ENCODE results near the gene IL1RAPL2.
"Not testable (repeated sequence)": the region's sequence is repeated elsewhere in the genome, so short reads cannot be mapped to it uniquely, and the experiment has no call there.

IL1RAPL2 gene

DNA sequence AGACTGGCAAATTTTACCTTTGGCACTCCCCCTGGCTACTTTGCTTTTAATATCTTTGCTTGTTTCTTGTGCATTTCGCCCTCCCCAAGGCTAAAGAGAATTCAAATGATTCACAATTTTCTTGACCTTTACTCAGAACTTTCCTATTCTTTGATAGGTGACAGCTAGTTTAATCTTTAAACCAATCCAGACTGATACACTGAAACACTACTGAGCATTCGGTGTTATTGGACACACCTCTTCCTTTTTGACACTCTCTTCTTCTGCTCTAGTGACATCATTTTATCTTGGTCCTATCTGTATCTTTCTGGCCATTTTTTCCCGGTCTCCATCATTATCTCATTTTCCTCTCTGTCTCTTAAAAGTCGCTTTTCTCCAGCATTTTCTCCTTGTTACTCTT is 103.1 kb downstream of the IL1RAPL2 start:
- no peak for DNase-seq (ENCODE audit: extremely low read depth in 1 of 2, low read depth in 1 of 2)

DNA sequence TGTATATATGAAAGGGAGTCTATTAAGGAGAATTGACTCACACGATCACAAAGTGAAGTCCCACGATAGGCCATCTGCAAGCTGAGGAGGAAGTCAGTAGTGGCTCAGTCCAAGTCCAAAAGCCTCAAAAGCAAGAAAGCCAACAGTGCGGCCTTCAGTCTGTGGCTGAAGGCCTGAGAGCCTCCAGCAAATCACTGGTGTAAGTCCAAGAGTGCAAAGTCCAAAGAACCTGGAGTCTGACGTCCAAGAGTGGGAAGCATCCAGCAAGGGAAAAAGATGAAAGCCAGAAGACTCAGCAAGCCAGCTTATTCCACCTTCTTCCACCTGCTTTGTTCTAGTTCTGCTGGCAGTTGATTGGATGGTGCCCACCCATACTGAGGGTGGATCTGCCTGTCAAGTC is 104.1 kb downstream of the IL1RAPL2 start:
- no peak for DNase-seq (ENCODE audit: extremely low read depth in 1 of 2, low read depth in 1 of 2)

DNA sequence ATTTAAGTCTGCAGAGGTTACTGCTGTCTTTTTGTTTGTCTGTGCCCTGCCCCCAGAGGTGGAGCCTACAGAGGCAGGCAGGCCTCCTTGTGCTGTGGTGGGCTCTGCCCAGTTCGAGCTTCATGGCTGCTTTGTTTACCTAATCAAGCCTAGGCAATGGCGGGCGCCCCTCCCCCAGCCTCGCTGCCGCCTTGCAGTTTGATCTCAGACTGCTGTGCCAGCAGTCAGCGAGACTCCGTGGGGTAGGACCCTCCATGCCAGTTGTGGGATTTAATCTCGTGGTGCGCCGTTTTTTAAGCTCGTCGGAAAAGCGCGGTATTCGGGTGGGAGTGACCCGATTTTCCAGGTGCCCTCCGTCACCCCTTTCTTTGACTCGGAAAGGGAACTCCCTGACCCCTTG is 111.5 kb downstream of the IL1RAPL2 start:
- DNase-seq (ENCODE audit: extremely low read depth in 1 of 2, low read depth in 1 of 2) = not testable (repeated sequence)

DNA sequence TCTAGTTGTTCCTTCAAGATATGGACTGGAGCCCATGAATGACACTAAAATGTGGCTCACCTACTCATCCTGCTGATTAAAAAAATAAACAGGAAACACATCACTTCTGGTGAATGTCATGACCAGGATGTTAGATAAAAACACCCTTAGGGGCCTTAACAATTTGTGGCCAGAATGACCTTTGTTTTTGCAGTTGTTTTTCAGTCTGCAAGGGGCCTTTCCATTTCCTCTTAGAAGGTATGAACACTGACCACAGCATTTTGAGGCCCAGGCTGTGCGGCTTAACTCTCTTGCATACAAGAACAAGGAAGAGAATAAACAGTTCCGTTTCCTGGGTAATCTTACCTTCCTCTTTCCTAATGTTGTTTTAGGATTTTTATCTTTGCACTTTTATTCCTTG is 113.2 kb downstream of the IL1RAPL2 start:
- no peak for DNase-seq (ENCODE audit: extremely low read depth in 1 of 2, low read depth in 1 of 2)

DNA sequence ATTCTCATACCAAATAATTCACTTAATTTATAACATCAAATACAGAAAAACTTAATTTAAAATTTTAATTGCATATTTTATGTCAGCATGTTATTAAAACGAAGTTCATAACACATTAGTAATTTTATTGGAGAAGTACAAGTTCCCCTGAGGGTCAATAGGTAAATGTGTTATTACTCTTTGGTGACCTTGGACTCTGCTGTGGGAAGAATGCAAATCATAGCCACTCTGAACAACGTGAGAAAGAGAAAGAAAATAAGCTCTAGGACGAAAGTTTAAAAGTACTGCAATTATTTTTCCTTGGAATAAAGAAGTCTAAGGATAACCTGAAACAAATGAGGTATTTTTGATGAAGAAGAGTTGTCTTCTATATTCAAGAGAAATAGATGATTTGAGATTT is 115.2 kb downstream of the IL1RAPL2 start:
- DNase-seq (ENCODE audit: extremely low read depth in 1 of 2, low read depth in 1 of 2) = no peak

DNA sequence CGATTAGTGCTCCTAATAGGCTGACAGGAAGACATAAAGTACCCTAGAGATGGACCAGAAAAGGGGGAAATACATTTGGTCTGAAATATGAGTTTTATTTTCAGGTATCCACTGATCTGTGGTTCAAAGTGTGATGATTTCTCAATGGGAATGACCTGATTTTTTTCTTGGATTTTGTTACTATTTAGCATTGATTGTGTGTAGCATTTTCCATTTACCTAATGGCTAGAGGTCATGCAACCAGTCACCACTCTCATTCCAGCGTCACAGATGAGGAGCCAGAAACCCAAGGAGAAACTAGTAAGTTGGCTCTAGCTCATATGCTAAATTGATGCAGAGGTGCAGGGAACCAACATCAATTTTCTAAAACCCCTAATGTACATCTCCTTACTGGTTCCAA is 118.1 kb downstream of the IL1RAPL2 start:
- no peak for DNase-seq (ENCODE audit: extremely low read depth in 1 of 2, low read depth in 1 of 2)

DNA sequence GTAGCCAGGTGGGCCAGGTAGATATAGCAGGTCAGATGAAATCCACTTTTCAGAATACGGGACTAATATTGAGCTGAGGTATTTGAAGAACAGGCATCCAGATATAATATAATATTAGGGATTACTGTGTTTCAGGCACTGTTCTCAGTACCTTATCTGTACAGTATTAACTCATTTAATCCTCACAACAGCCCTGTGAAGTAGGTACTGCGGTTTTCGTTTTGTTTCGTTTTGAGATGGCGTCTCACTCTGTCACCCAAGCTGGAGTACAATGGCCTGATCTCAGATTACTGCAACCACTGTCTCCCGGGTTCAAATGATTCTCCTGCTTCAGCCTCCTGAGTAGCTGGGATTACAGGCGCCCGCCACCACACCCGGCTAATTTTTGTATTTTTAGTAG is 129.6 kb downstream of the IL1RAPL2 start:
- DNase-seq (ENCODE audit: extremely low read depth in 1 of 2, low read depth in 1 of 2) = no peak

DNA sequence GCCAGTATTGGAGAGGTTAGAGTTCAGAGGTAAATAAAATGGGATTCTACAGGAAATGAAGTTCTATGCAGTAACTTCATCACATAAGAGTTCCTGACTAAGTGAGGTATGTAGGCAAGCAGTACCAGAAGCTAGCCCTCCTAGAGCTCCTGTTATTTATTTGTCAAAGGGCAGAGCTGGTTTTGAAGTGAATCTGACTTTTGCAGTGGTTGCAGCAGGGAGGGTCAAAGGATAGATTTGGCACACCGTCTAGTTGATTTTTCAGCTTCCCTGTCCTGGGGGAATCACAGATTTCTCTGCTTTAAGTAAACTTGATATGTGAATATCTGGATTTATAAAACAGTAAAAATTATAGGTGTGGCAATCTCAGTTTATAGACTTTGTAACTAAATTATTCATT is 130.7 kb downstream of the IL1RAPL2 start:
- DNase-seq (ENCODE audit: extremely low read depth in 1 of 2, low read depth in 1 of 2) = no peak

DNA sequence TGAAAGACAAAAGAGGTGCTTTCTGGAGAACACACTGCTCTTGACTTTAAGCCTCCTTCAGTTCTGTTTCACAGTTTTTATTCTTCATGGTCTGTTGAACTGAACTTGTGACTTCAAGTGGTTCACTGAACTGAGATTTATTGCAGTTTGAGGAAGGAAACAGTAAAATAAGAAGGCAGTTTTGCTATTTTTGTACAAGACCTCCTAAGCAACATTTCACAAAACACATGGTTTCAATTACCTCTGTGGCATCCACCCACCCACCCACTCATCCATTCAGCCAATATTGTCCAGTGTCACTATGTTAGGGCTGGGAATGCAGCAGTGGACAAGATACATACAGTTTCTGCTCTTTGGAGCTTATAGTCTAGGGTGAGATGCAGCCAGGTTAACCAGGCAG is 131.3 kb downstream of the IL1RAPL2 start:
- DNase-seq (ENCODE audit: extremely low read depth in 1 of 2, low read depth in 1 of 2) = no peak

DNA sequence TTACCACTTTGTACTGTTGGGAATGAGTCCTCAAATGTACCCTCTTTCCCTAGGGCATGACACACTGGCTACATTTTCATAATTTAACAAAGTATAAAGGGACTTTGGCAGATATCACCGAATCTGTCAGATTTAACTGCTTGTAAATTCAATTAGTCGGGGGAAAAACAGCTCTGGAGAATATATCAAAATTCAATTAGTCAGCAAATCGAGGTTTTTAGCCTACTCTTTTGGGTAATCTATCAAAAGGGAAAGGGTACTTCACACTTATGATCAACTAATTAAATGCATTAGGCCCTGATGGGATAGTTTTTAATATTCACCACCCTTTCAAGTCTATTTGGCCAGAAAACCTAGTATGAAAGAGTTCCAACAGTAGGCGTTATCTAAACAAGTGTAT is 141.0 kb downstream of the IL1RAPL2 start:
- no peak for DNase-seq (ENCODE audit: extremely low read depth in 1 of 2, low read depth in 1 of 2)

DNA sequence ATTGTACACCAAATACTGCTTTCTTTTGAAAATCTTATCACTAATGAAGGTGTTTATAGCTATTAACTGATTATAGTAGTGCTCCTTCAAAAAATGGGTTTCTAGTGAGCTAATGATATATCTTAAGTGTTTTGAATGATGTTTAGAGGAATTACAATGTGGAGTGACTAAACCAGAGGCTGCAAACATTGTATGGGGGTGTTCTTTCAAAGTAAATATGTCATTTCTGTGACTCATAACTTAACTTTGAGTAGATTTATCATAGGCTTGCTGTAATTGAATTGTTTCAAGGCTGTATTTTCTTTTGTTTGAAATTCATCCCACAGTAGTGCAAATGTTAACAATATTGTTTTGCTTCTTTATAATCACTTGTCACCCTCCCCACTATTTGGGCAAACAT is 141.6 kb downstream of the IL1RAPL2 start:
- no peak for DNase-seq (ENCODE audit: extremely low read depth in 1 of 2, low read depth in 1 of 2)

DNA sequence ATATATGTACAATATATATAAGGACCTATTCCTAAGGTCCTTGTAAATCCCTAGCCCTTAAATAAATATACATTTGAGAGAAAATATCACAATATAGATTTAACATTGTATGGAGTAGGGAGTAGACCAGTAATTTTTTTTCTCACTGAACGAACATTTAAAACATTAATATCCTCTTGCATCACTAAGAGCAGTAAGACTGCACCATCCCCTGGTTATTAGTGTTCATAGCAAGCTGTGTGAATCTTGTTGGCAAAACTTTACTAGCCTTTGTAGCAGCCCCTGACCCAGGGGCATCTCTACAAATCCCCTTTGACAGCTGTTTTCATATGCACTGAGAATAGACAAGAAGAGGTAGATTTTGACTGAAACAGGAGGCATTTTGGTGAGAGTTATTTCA is 146.5 kb downstream of the IL1RAPL2 start:
- no peak for DNase-seq (ENCODE audit: extremely low read depth in 1 of 2, low read depth in 1 of 2)

DNA sequence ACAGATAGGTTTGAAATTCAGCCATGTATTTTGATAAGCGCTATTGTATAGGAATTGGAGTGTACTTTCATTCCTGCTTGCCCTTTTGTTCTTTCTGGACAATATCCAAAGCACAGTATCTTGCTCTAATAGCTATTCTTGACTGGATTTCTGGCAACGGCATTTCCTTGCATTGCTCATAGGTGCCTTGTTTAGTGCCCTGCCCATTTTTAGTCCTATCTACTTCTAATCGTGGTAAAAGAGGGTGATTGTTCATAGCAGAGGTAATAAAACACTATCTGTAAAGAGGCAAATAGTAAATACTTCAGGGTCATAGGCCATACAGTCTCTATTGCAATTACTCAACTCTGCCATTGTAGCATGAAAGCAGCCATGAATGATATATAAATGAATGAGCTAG is 155.9 kb downstream of the IL1RAPL2 start:
- DNase-seq (ENCODE audit: extremely low read depth in 1 of 2, low read depth in 1 of 2) = no peak

DNA sequence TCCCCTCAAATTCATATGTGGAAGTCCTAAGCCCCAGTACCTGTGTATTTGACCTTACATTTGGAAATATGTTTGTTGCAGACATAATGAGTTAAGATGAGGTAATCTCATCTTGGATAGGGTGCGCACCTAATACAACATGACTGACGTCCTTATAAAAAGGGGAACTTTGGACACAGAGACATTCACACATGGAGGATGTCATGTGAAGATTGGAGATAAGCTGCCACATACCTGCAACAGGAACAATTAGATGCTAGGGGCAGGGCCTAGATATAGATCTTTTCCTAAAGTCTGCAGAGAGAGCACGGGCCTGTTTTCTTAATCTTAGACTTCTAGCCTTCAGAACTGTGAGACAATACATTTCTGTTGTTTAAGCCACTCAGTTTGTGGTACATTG is 162.5 kb downstream of the IL1RAPL2 start:
- no peak for DNase-seq (ENCODE audit: extremely low read depth in 1 of 2, low read depth in 1 of 2)

DNA sequence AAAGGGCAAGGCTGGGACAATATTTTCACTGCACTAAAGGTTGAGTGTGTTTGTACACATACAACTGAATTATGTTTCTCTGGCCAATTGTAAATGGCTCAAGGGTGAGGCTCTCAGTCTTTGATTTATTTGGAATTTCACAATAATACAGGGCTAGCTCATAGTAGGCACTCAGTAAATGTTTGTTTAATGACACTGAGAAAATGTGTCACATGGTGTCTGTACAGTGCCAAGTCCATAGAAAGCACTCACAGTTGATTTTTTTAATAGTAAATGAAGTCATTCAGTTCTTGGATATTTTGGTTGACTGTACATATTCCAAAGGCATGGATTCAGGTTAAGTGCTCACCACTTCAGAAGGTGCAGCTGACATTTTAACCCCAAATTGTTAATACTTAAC is 176.4 kb downstream of the IL1RAPL2 start:
- no peak for DNase-seq (ENCODE audit: extremely low read depth in 1 of 2, low read depth in 1 of 2)

DNA sequence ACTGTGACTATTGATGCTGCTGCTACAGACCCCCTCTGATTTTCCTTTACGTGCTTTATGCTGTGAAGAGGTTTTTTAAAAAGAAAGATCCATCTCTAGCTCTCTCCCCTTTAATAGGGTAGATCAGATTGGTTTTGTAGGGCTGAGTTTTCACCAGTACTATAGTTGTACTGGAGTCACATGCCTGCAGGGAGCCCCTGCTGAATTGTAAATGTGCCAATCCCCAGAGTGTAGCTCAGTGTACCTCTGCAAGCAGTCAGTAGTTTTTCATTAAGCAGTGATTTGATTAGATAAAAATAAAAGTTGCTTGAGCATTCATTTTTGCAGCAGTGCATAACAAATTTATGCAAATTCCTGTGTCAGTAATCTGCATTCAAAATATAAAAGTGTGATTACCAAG is 179.2 kb downstream of the IL1RAPL2 start:
- DNase-seq (ENCODE audit: extremely low read depth in 1 of 2, low read depth in 1 of 2) = no peak

DNA sequence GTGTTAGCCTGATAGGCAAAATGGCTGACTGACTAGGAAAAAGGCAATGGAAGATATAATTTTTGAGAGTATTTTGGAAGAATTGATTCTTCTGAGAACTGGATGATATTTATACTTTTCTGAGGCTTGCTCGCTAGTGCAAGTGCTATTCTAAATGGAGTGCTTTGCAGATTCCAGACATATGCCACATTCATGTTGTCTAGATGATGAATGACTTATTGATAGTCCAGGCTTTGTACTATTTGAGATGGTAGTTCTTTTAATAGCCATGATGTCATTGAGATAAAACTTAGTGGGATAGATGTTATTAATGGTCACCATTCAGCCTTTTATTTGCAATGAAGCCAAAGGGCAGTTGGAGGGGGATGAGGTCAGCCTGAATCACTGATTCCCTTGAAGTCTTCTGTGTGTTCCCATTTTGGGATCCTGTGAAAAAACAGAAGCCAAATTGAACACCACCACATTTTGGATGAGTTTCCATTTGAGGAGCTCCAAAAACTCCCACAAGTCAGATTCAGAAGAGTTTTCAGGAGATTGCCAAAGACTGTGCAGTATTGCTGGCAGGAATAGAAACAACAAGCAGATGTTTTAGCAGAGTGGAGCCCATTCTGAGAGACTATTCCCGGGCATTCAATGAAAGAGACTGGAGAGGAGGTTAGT is 184.1 kb downstream of the IL1RAPL2 start:
- DNase-seq (ENCODE audit: extremely low read depth in 1 of 2, low read depth in 1 of 2) = no peak

DNA sequence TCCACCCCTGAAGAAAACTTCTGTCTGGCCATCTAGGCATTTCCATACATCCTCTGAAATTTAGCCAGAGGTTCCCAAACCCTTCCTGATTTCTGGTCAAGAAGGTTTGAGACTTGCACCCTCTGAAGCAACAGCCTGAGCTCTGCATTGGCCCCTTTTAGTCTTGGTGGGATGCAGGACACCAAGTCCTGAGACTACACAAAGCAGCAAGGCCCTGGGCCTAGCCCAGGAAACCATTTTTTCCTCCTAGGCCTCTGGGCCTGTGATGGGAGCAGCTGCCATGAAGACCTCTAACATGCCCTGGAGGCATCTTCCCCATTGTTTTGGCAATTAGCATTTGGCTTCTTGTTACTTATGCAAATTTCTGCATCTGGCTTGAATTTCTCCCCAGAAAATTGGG is 196.6 kb downstream of the IL1RAPL2 start:
- DNase-seq (ENCODE audit: extremely low read depth in 1 of 2, low read depth in 1 of 2) = no peak

DNA sequence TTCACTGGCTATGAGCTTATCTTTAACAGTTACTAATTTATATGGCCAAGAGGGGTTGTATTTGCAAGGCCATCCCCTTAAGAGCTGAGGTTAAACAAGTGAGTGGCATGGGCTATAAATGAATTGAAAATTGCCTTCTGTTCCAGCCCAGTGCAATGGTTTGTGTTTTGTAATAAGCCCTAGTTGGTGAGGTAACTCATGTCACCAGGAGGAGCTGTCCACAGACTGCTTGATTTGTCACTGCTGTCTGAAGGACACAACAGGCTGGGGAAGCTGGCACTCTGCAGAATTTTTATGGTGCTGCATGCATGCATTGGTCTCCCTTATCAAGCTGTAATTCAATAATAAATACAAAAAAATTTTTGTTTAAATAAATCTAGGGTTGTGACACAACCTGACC is 223.8 kb downstream of the IL1RAPL2 start:
- no peak for DNase-seq (ENCODE audit: extremely low read depth in 1 of 2, low read depth in 1 of 2)

DNA sequence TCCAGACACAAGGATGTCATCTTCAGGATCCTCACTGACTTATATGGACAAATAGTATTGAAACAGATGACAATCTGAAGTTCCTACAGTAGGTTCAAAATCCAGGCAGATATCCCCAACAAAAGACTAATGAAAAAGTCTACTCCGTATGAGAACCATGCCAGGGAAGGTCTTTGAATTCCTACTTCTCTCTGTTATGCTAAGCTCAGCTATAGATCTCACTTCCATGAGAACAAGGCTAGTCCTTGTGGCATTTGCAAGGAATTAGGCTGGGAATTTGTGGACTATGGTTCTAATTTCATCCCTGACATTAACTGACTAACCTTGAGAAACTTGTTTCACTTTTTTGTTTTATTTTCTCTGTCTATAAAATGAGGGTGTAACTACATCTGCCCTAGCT is 229.8 kb downstream of the IL1RAPL2 start:
- DNase-seq (ENCODE audit: extremely low read depth in 1 of 2, low read depth in 1 of 2) = no peak

DNA sequence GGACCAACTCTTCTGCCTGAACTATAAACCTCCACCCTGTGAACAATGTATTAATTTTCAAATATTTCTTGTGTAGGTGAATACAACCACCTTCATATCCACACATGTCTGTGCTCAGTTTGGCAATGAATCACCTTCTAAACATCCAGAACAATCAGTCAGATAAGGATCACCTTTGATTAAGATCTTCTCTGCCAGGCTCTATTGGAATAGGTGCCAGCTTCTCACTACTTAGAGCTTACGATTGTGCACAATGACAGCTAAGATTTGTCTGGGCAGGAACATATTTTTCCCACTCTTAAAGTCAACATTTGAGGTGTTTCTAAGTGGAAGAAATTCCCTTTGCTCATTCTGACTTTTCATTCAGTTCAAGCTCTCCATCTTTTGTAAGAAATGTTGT is 237.2 kb downstream of the IL1RAPL2 start:
- no peak for DNase-seq (ENCODE audit: extremely low read depth in 1 of 2, low read depth in 1 of 2)

DNA sequence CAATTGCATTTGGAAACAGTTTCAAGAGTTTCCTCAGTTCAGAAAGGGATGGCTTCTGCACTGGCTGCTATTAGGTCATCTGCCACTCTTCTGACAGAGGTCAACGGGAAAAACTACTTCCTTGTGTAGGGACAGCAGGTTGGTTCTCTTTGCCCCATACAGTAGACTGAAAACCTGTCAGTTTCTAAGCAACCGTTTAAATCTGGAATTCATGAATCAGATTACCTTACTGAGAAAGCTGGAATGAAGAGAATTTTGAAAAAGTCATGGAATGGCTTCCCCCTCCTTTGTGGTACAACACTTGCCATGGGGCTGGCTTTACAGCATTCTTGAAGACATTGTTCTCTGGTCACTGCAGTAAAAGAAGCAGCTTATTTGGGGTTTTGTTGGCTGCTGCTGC is 240.3 kb downstream of the IL1RAPL2 start:
- no peak for DNase-seq (ENCODE audit: extremely low read depth in 1 of 2, low read depth in 1 of 2)

DNA sequence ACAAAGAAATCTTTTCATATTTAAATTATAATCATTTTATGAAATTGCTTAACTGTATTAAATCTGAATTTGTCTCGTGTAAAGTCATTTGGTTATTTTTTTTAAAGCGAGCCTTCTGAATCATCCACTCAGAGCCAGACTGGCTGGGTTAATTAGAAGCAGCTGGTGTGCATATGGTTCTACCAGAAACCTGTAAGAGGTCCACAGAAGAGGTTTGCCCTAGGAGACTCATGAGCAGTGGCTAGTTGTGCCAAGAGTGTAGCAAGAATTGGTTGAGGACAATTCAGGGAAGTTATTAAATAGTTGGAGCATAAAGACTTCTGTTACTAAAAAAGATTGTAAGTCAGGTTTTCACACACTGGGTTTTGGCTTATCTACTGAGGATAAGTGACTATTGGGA is 267.4 kb downstream of the IL1RAPL2 start:
- no peak for DNase-seq (ENCODE audit: extremely low read depth in 1 of 2, low read depth in 1 of 2)

DNA sequence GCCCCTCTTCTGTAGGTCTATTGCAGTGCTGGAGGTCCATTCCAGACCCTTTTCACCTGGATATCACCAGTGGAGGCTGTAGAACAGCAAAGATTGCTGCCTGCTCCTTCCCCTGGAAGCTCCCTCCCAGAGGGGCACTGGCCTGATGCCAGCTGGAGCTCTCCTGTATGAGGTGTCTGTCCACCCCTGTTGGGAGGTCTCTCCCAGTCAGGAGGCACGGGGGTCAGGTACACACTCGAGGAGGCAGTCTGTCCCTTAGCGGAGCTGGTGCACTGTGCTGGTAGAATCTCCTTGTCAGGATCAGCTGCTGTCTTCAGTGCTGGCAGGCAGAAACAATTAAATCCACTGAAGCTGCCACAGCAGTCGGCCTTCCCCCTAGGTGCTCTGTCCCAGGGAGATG is 276.6 kb downstream of the IL1RAPL2 start:
- no peak for DNase-seq (ENCODE audit: extremely low read depth in 1 of 2, low read depth in 1 of 2)

All from activated CD8-positive, alpha-beta memory T cell treated with anti-CD3 and anti-CD28 coated beads for 1 hour (primary cell).